Stimulated activated CD8-positive, alpha-beta memory T cell treated with anti-CD3 and anti-CD28 coated beads, Interleukin-15, amount 100 ng/mL, for 24 hours (primary cell): Measurements from ENCODE around the gene RHBDL2.
"Not testable (repeated sequence)": the region's sequence is repeated elsewhere in the genome, so short reads cannot be mapped to it uniquely, and the experiment has no call there.

Experiments used
- DNase-seq: peaks from one replicate; pipeline ENCODE4 v3.0.0-alpha.2; 2020; ENCODE audit warnings: low read depth

RHBDL2 gene

GRCh38 chr1:38875811-38876210 lies 65.8 kb downstream of the RHBDL2 start:
- no peak for DNase-seq

- peak; percentile 91 for DNase-seq
These were observed 68.3 kb downstream of the RHBDL2 start, which contains the start of gene MYCBP for GRCh38 chr1:38873027-38873969. TSS of gene MYCBP (minus strand) at chr1:38873348. CDS start at chr1:38873305, 43 bp downstream.

GRCh38 chr1:38872401-38873026 lies 69.1 kb downstream of the RHBDL2 start:
- DNase-seq: no peak

GRCh38 chr1:38870996-38871395 lies 70.6 kb downstream of the RHBDL2 start:
- no peak for DNase-seq

- DNase-seq: no peak
These were observed 74.4 kb downstream of the RHBDL2 start for GRCh38 chr1:38867208-38867607.

- no peak for DNase-seq
These were observed 76.4 kb downstream of the RHBDL2 start for GRCh38 chr1:38865112-38865715.

- DNase-seq: no peak
These were observed 81.2 kb downstream of the RHBDL2 start for GRCh38 chr1:38860454-38860795.

- peak; percentile 94 for DNase-seq
These were observed 81.8 kb downstream of the RHBDL2 start, which contains the start of gene RRAGC for GRCh38 chr1:38859561-38860453. TSS of gene RRAGC (minus strand) at chr1:38859772. CDS start at chr1:38859646, 126 bp downstream.

GRCh38 chr1:38858833-38859560 lies 82.6 kb downstream of the RHBDL2 start:
- no peak for DNase-seq

- no peak for DNase-seq
These were observed 88.8 kb downstream of the RHBDL2 start for GRCh38 chr1:38852780-38853179.

- no peak for DNase-seq
These were observed 93.6 kb downstream of the RHBDL2 start for GRCh38 chr1:38848071-38848470.

GRCh38 chr1:38846210-38846609 lies 95.4 kb downstream of the RHBDL2 start:
- no peak for DNase-seq

GRCh38 chr1:38845088-38845487 lies 96.5 kb downstream of the RHBDL2 start:
- not testable (repeated sequence) for DNase-seq

GRCh38 chr1:38840281-38840680 lies 101.3 kb downstream of the RHBDL2 start:
- DNase-seq: no peak

GRCh38 chr1:38839363-38839762 lies 102.3 kb downstream of the RHBDL2 start:
- no peak for DNase-seq

GRCh38 chr1:38836316-38836715 lies 105.3 kb downstream of the RHBDL2 start:
- DNase-seq: not testable (repeated sequence)
